Progenitor cell of endocrine pancreas (in vitro differentiated cells): ENCODE measurements around the gene CNTNAP4. TPM values are rescaled to one million over a fixed set of nuclear protein-coding genes. Genes with fewer than 3 reads are reported as not detected.

Source experiments
- DNase-seq: peaks from one replicate; pipeline ENCODE4 v3.0.0; 2021; ENCODE audit warnings: low spot score; ENCODE audit not compliant: unreplicated experiment
- H3K27ac Mint-ChIP-seq: 2 replicates; pipeline ENCODE4 v1.8.0; 2021; ENCODE audit warnings: mild to moderate bottlenecking, moderate library complexity, mixed read lengths
- H3K27me3 Mint-ChIP-seq: 2 replicates; pipeline ENCODE4 v1.8.0; 2021; ENCODE audit warnings: mixed read lengths
- H3K36me3 Mint-ChIP-seq: 2 replicates; pipeline ENCODE4 v1.8.0; 2022; ENCODE audit warnings: mixed read lengths; ENCODE audit not compliant: insufficient read depth
- H3K4me1 Mint-ChIP-seq: 2 replicates; pipeline ENCODE4 v1.8.0; 2021; ENCODE audit warnings: low read depth, mixed read lengths
- H3K4me3 Mint-ChIP-seq: 2 replicates; pipeline ENCODE4 v1.8.0; 2021; ENCODE audit warnings: low read depth, mild to moderate bottlenecking, moderate library complexity, mixed read lengths
- H3K9me3 Mint-ChIP-seq: 2 replicates; pipeline ENCODE4 v1.8.0; 2021; ENCODE audit warnings: low read depth, mixed read lengths
- total RNA-seq: library from RNA; stranded (reverse); gene quantifications from 2 replicates; pipeline ENCODE4 v1.2.1, GENCODE V29; 2021
- TF ChIP-seq, protein P1 (sequence below): fragments of 200-600 bp; sonication (generic); IDR thresholded peaks from one replicate; pipeline ENCODE4 v1.5.0; 2021; ENCODE audit warnings: antibody characterized with exemption, mild to moderate bottlenecking; ENCODE audit not compliant: unreplicated experiment

The CNTNAP4 gene
- total RNA-seq, 1 donor from 2014 or later: 0.74 TPM

DNA sequence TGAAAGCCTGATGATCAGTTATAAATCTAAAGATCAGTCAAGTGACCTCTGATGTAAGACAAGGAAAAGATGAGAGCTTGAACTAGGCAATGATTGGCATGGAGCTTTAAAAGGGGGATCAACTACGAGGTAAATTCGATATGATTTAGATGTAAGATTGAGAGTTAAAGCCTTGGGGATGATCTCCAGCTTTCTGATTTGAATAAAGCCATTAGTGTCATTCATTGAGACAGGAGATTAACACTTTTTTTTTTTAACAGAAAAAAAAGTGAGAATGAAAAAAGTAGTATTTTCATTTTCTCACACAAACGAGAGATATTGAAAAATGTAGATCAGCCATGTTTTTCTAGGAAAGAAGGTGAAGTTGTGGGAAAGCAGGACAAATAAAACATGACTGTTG lies 225.4 kb downstream of the CNTNAP4 start:
- TF ChIP-seq, protein P1, sequence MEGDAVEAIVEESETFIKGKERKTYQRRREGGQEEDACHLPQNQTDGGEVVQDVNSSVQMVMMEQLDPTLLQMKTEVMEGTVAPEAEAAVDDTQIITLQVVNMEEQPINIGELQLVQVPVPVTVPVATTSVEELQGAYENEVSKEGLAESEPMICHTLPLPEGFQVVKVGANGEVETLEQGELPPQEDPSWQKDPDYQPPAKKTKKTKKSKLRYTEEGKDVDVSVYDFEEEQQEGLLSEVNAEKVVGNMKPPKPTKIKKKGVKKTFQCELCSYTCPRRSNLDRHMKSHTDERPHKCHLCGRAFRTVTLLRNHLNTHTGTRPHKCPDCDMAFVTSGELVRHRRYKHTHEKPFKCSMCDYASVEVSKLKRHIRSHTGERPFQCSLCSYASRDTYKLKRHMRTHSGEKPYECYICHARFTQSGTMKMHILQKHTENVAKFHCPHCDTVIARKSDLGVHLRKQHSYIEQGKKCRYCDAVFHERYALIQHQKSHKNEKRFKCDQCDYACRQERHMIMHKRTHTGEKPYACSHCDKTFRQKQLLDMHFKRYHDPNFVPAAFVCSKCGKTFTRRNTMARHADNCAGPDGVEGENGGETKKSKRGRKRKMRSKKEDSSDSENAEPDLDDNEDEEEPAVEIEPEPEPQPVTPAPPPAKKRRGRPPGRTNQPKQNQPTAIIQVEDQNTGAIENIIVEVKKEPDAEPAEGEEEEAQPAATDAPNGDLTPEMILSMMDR: no peak
- Mint-ChIP-seq H3K4me3 (no peak overlapping the region), H3K36me3 (no peaks in the 10 kb centered on the region), H3K27ac (no peak overlapping the region), H3K9me3 (peaks cover 4% of the 10 kb centered on the region), H3K4me1 (no peaks in the 10 kb centered on the region), H3K27me3 (no peaks in the 10 kb centered on the region)
- no peak for DNase-seq

DNA sequence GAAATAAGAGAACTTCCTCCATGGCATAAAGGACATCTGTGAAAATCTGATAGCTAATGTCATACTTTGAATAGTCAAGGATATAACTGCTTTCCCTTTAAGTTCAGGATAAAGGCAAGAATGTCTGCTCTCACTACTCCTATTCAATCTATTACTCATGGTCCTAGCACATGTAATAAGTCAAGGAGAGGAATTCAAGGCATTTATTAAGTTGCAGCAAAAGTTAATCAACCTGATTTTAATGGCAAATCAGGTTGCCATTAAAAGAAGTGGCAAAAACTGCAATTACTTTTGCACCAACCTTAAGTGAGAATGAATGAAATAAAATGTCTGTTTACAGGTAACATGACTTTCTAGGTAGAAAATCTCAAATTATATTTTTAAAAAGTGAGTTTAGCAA lies 225.9 kb downstream of the CNTNAP4 start:
- no peak for DNase-seq
- Mint-ChIP-seq H3K4me1 (no peaks in the 10 kb centered on the region), H3K27ac (no peak overlapping the region), H3K27me3 (no peaks in the 10 kb centered on the region), H3K9me3 (peaks cover 4% of the 10 kb centered on the region), H3K4me3 (no peak overlapping the region), H3K36me3 (no peaks in the 10 kb centered on the region)
- TF ChIP-seq, protein P1: no peak

GRCh38 chr16:76511203-76511602 lies 234.0 kb downstream of the CNTNAP4 start:
- TF ChIP-seq, protein P1: no peak
- Mint-ChIP-seq H3K9me3 (no peaks in the 10 kb centered on the region), H3K4me1 (peaks cover 7% of the 10 kb centered on the region), H3K36me3 (no peaks in the 10 kb centered on the region), H3K27ac (no peak overlapping the region), H3K4me3 (no peak overlapping the region), H3K27me3 (peaks cover 9% of the 10 kb centered on the region)
- DNase-seq: no peak

DNA sequence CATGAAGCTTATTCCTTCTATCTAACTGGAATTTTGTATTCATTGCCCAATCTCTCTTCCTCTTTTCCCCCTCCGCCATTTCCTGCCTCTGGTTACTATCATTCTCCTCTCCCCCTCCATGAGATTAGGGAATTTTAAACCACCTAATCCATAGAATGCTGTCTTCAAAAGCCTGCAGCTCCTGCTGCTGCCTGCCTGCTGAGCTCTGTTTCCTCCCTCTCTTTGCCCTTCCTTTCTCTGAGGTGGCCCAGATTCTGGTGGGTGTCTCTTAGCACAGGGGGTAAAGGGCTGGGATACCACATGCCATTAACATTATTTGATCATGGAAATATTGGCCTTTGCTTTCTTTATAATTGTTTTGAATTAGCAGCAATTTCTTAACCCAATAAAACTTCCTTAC lies 241.6 kb downstream of the CNTNAP4 start:
- TF ChIP-seq, protein P1: no peak
- no peak overlapping the region for H3K4me3 Mint-ChIP-seq
- DNase-seq: no peak
- no peaks in the 10 kb centered on the region for H3K27me3 Mint-ChIP-seq
- no peaks in the 10 kb centered on the region for H3K4me1 Mint-ChIP-seq
- H3K9me3 Mint-ChIP-seq: no peaks in the 10 kb centered on the region
- H3K27ac Mint-ChIP-seq: no peak overlapping the region
- no peaks in the 10 kb centered on the region for H3K36me3 Mint-ChIP-seq

DNA sequence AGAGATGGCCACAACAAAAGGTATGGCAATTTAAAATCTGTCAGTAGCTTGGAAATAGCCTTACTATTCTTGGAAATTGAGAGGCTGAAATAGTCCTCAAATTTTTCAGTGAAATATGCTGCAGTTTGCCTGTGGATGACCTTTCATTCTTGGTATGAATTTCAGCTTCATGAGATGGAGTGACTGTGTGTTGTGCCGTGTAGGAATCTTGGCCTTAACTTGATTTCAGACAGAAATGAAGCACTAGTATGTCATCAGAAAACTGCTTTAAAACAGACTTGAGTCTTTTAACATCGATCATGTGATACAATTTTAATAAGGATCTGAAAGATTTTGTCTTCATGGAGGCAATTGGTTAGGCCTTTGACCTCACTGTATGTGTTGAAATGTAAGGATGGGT lies 247.2 kb downstream of the CNTNAP4 start:
- Mint-ChIP-seq H3K4me3 (no peak overlapping the region), H3K4me1 (no peaks in the 10 kb centered on the region), H3K36me3 (no peaks in the 10 kb centered on the region), H3K9me3 (no peaks in the 10 kb centered on the region), H3K27ac (no peak overlapping the region), H3K27me3 (no peaks in the 10 kb centered on the region)
- no peak for DNase-seq
- TF ChIP-seq, protein P1: no peak
